Endothelial cell of umbilical vein (primary cell): ENCODE results near the gene CCDC106. TPM values are rescaled to one million over a fixed set of nuclear protein-coding genes. Genes with fewer than 3 reads are reported as not detected.

Experiments
- BruUV-seq: library from RNA; stranded (reverse); fragments of 400-500 nt; replicated peaks from 2 replicates; lab custom pipeline; 2021; lab: Mats Ljungman, UMichigan
- CTCF ChIA-PET: fragments of 300-600, 350-600 bp; sonication (Branson Sonifier 250); formaldehyde crosslinking; loops from one replicate; lab custom pipeline; 2021; ENCODE audit warnings: antibody characterized with exemption, inconsistent platforms; lab: Charles Lee
- POLR2A ChIA-PET: fragments of 300-600, 350-600 bp; sonication (Branson Sonifier 250); formaldehyde crosslinking; loops from one replicate; lab custom pipeline; 2021; ENCODE audit warnings: antibody characterized with exemption, inconsistent platforms; lab: Charles Lee
- DNase-seq: peaks from one replicate; pipeline ENCODE4 v3.0.0-alpha.2; 2011; ENCODE audit warnings: low read depth, low spot score
- FAIRE-seq: peaks from 2 replicates; lab custom pipeline; 2011; peaks lifted over from hg19 to GRCh38; lab: Jason Lieb, UNC
- H2AFZ ChIP-seq: 2 replicates; pipeline ENCODE4 v1.6.0; 2012; ENCODE audit warnings: low read depth, low read length, control low read depth, inconsistent platforms
- H3K27ac ChIP-seq: 2 replicates; pipeline ENCODE4 v1.5.1; 2011; ENCODE audit warnings: low read depth, mild to moderate bottlenecking, control low read depth, low read length, moderate library complexity; ENCODE audit not compliant: insufficient read depth
- H3K27me3 ChIP-seq, 2 experiments: 2 replicates each; pipeline versions ENCODE4 v1.6.0 to v1.6.1; 2011; ENCODE audit warnings: low read length in 2 of 2, mixed read lengths in 1 of 2; ENCODE audit not compliant: control insufficient read depth in 2 of 2, insufficient read depth in 2 of 2
- H3K36me3 ChIP-seq, 2 experiments: 2 replicates in 1 of 2; 3 replicates in 1 of 2; pipeline ENCODE4 v1.5.1; 2011; ENCODE audit warnings: low read length in 2 of 2, mild to moderate bottlenecking in 1 of 2, moderate library complexity in 1 of 2; ENCODE audit not compliant: control insufficient read depth in 2 of 2, insufficient read depth in 2 of 2; ENCODE audit errors: extremely low read depth in 1 of 2
- H3K4me1 ChIP-seq: 3 replicates; pipeline ENCODE4 v1.5.1; 2011; ENCODE audit warnings: mild to moderate bottlenecking, low read length; ENCODE audit not compliant: control insufficient read depth, insufficient read depth; ENCODE audit errors: extremely low read depth
- H3K4me2 ChIP-seq: 2 replicates; pipeline ENCODE4 v1.6.1; 2011; ENCODE audit warnings: low read length, control low read depth, mixed read lengths; ENCODE audit not compliant: insufficient read depth
- H3K4me3 ChIP-seq, 3 experiments: fragments of 200-600 bp in 1 of 3; sonication (generic), shearing (Covaris generic) in 1 of 3; replicated peaks in 1 of 3; 2 replicates each; pipeline ENCODE4 v1.5.1; 2011 to 2016; ENCODE audit warnings: control low read depth in 3 of 3, low read length in 3 of 3, mild to moderate bottlenecking in 2 of 3, inconsistent platforms in 1 of 3, low read depth in 1 of 3, moderate library complexity in 1 of 3; ENCODE audit not compliant: insufficient read depth in 1 of 3
- H3K79me2 ChIP-seq: 2 replicates; pipeline ENCODE4 v1.6.0; 2012; ENCODE audit warnings: low read length, inconsistent platforms; ENCODE audit not compliant: control insufficient read depth, insufficient read depth
- H3K9ac ChIP-seq: replicated peaks from 2 replicates; pipeline ENCODE3; 2011; ENCODE audit warnings: low read length, control low read depth; ENCODE audit not compliant: insufficient read depth; ENCODE audit errors: extremely low read depth
- H3K9me1 ChIP-seq: replicated peaks from 3 replicates; pipeline ENCODE4 v1.6.0; 2011; ENCODE audit warnings: mild to moderate bottlenecking, low read length; ENCODE audit not compliant: control insufficient read depth, insufficient read depth; ENCODE audit errors: extremely low read depth
- H3K9me3 ChIP-seq: replicated peaks from 2 replicates; pipeline ENCODE4 v1.5.1; 2012; ENCODE audit warnings: low read length, inconsistent platforms; ENCODE audit not compliant: control insufficient read depth, insufficient read depth
- H4K20me1 ChIP-seq: replicated peaks from 2 replicates; pipeline ENCODE3; 2011; ENCODE audit warnings: mild to moderate bottlenecking, low read length; ENCODE audit not compliant: control insufficient read depth, insufficient read depth; ENCODE audit errors: extremely low read depth
- CTCF ChIP-seq, 2 donors: IDR thresholded peaks; 1 replicate in 1 of 2; 2 replicates in 1 of 2; pipeline ENCODE4 v1.5.1; 2011; ENCODE audit warnings: low read length in 2 of 2, mild to moderate bottlenecking in 2 of 2, moderate library complexity in 2 of 2, control low read depth in 1 of 2, inconsistent platforms in 1 of 2, low read depth in 1 of 2; ENCODE audit not compliant: insufficient read depth in 1 of 2; ENCODE audit errors: extremely low read depth in 1 of 2
- EZH2 ChIP-seq: IDR thresholded peaks from 2 replicates; pipeline ENCODE4 v1.6.1; 2012; ENCODE audit warnings: borderline replicate concordance, low read depth, mild to moderate bottlenecking, moderate library complexity, low read length, inconsistent platforms; ENCODE audit not compliant: severe bottlenecking
- FOS ChIP-seq: IDR thresholded peaks from 2 replicates; pipeline ENCODE4 v1.6.1; 2011; ENCODE audit warnings: mild to moderate bottlenecking, low read length, moderate library complexity, borderline replicate concordance; ENCODE audit not compliant: insufficient read depth
- GATA2 ChIP-seq: IDR thresholded peaks from 2 replicates; pipeline ENCODE4 v1.7.0; 2011; ENCODE audit warnings: low read depth, mild to moderate bottlenecking, moderate library complexity, mixed read lengths, low read length; ENCODE audit not compliant: insufficient read length, insufficient read depth
- JUN ChIP-seq: IDR thresholded peaks from 2 replicates; pipeline ENCODE4 v1.6.1; 2011; ENCODE audit warnings: borderline replicate concordance, low read depth; ENCODE audit not compliant: insufficient read length, insufficient read depth
- MAX ChIP-seq: IDR thresholded peaks from 2 replicates; pipeline ENCODE4 v1.6.1; 2011; ENCODE audit not compliant: insufficient read depth, insufficient read length
- MYC ChIP-seq: IDR thresholded peaks from one replicate; pipeline ENCODE4 v1.6.1; 2011; ENCODE audit warnings: mild to moderate bottlenecking, low read depth, low read length
- POLR2A ChIP-seq: IDR thresholded peaks from 2 replicates; pipeline ENCODE4 v1.6.1; 2012; ENCODE audit warnings: low read depth, mild to moderate bottlenecking, control low read depth, low read length
- POLR2AphosphoS5 ChIP-seq: IDR thresholded peaks from 2 replicates; pipeline ENCODE4 v1.6.1; 2012; ENCODE audit warnings: low read depth, mild to moderate bottlenecking, control low read depth, low read length, moderate library complexity; ENCODE audit not compliant: insufficient read depth
- dilution Hi-C: fragments of 300-500 bp; cut with MboI; formaldehyde crosslinking; loops from one replicate; pipeline ENCODE4 v1.15.0; 2019; ENCODE audit warnings: low sequenced_read_pairs; ENCODE audit not compliant: extremely low pct_ligation_motif_present
- intact Hi-C: fragments of 100-400 bp; cut with micrococcal nuclease; formaldehyde crosslinking; loops from one replicate; pipeline ENCODE4 v1.10.0; 2022
- polyA plus RNA-seq, 4 experiments: library from polyadenylated mRNA; depleted of rRNA in 3 of 4; stranded (reverse) in 3 of 4; unstranded in 1 of 4; fragments of >200 nt; gene quantifications; 2 replicates each; pipeline versions ENCODE4 v1.2.1 to v1.2.3, GENCODE V29; 2011 to 2012; ENCODE audit warnings: missing spikeins in 1 of 4
- total RNA-seq: library from RNA; stranded (reverse); gene quantifications from 2 replicates; pipeline ENCODE4 v1.2.3, GENCODE V29; 2021

The CCDC106 gene
- total and polyA plus RNA-seq, 2 donors (not counting 3 experiments of a cell fraction or from before 2014, with no cell fraction given) = 11.8 to 12.0 TPM

- ChIA-PET CTCF (no interaction called here), POLR2A (no interaction called here)
- no peak overlapping the region for H3K4me2 ChIP-seq
- no peaks in the 10 kb centered on the region for H3K9me1 ChIP-seq
- intact Hi-C loops (loop anchor here (5.0 kb wide), 1 partner anchor 558 kb away; no protein-coding TSS in a partner anchor), dilution Hi-C loops (no loop called here)
- TF ChIP-seq MYC (no peak), POLR2A (no peak), JUN (no peak), FOS (no peak), EZH2 (no peak), GATA2 (no peak), CTCF (IDR thresholded peaks at IDR 0.05; ENCODE audit: extremely low read depth in 1 of 2, insufficient read depth in 1 of 2, low read depth in 1 of 2, low read length in 2 of 2) (no peak), POLR2AphosphoS5 (no peak), MAX (no peak)
- H3K36me3 ChIP-seq = peaks cover 3 to 10% of the 10 kb centered on the region in 2 experiments
- H3K27ac ChIP-seq = no peak overlapping the region
- H3K27me3 ChIP-seq = no peaks in the 10 kb centered on the region
- H3K9ac ChIP-seq = no peak overlapping the region
- H4K20me1 ChIP-seq = no peaks in the 10 kb centered on the region
- FAIRE-seq (no peak), DNase-seq (no peak)
- no peaks in the 10 kb centered on the region for H3K9me3 ChIP-seq
- TSS peak; percentile 32 for BruUV-seq
- H3K4me3 ChIP-seq = no peak overlapping the region
- peaks cover 35% of the 10 kb centered on the region for H3K4me1 ChIP-seq
- peaks cover 23% of the 10 kb centered on the region for H3K79me2 ChIP-seq
- H2AFZ ChIP-seq = no peak overlapping the region
Measured at GRCh38 chr19:55644842-55645511, 3.0 kb upstream of the CCDC106 start.
